HepG2 (cell line): ENCODE results near the gene ZNF503. TPM values are rescaled to one million over a fixed set of nuclear protein-coding genes. Genes with fewer than 3 reads are reported as not detected.

ENCODE experiments used
- AGO1 ChIP-seq: fragments of 200-400 bp; formaldehyde crosslinking; IDR thresholded peaks from 2 replicates; pipeline ENCODE4 v1.6.1; 2017; ENCODE audit warnings: mild to moderate bottlenecking, low read depth, low read length, moderate library complexity; ENCODE audit not compliant: poor library complexity, severe bottlenecking
- ATF5 ChIP-seq: sonication (generic); formaldehyde crosslinking; IDR thresholded peaks from 2 replicates; pipeline ENCODE4 v1.4.0; 2020; ENCODE audit warnings: mild to moderate bottlenecking, low read depth, missing genetic modification reagents
- CHD4 ChIP-seq: fragments of 200-600 bp; sonication (generic); IDR thresholded peaks from 2 replicates; pipeline ENCODE4 v1.7.0; 2017; ENCODE audit warnings: mild to moderate bottlenecking, low read length, borderline replicate concordance
- DPF2 ChIP-seq: sonication (generic); formaldehyde crosslinking; IDR thresholded peaks from 2 replicates; pipeline ENCODE4 v1.4.0; 2020; ENCODE audit warnings: mild to moderate bottlenecking, low read depth, missing genetic modification reagents, borderline replicate concordance
- GABPA ChIP-seq, 2 experiments: IDR thresholded peaks; 2 replicates each; pipeline ENCODE4 v1.6.1; 2011 to 2016; ENCODE audit warnings: low read depth in 2 of 2, low read length in 1 of 2, missing biosample characterization in 1 of 2, missing genetic modification characterization in 1 of 2
- HNRNPLL ChIP-seq: fragments of 200-400 bp; formaldehyde crosslinking; IDR thresholded peaks from 2 replicates; pipeline ENCODE4 v1.6.1; 2017; ENCODE audit warnings: mild to moderate bottlenecking, low read depth, low read length; ENCODE audit not compliant: poor library complexity, severe bottlenecking
- ISL2 ChIP-seq: sonication (generic); formaldehyde crosslinking; IDR thresholded peaks from 2 replicates; pipeline ENCODE4 v1.5.0; 2020; ENCODE audit warnings: missing genetic modification reagents
- KLF6 ChIP-seq: IDR thresholded peaks from 2 replicates; pipeline ENCODE4 v1.8.0; 2016; ENCODE audit warnings: missing biosample characterization, missing genetic modification reagents
- PHF5A ChIP-seq: IDR thresholded peaks from one replicate; pipeline ENCODE4 v1.6.1; 2018; ENCODE audit warnings: low read depth, missing genetic modification reagents; ENCODE audit not compliant: unreplicated experiment
- PRMT3 ChIP-seq: sonication (generic); formaldehyde crosslinking; IDR thresholded peaks from 2 replicates; pipeline ENCODE4 v1.8.1; 2022; ENCODE audit warnings: low read depth, mild to moderate bottlenecking, moderate library complexity, missing genetic modification reagents, borderline replicate concordance
- RAD51 ChIP-seq: fragments of 450-650 bp; IDR thresholded peaks from 2 replicates; pipeline ENCODE4 v1.6.1; 2016; ENCODE audit warnings: borderline replicate concordance
- SNRNP70 ChIP-seq: fragments of 200-400 bp; formaldehyde crosslinking; IDR thresholded peaks from 2 replicates; pipeline ENCODE4 v1.6.1; 2017; ENCODE audit warnings: mild to moderate bottlenecking, low read depth, low read length, moderate library complexity
- SP5 ChIP-seq: IDR thresholded peaks from 2 replicates; pipeline ENCODE4 v1.6.1; 2016; ENCODE audit warnings: low read depth, borderline replicate concordance
- TBL1XR1 ChIP-seq: fragments of 150-350 bp; IDR thresholded peaks from 2 replicates; pipeline ENCODE4 v1.6.1; 2014; ENCODE audit warnings: borderline replicate concordance, low read length; ENCODE audit not compliant: partially characterized antibody
- TEAD2 ChIP-seq: sonication (generic); formaldehyde crosslinking; IDR thresholded peaks from 2 replicates; pipeline ENCODE4 v1.9.0; 2021; ENCODE audit warnings: missing genetic modification reagents
- TGIF2 ChIP-seq: IDR thresholded peaks from 2 replicates; pipeline ENCODE4 v1.6.1; 2016; ENCODE audit warnings: control low read depth, missing compliant biosample characterization
- TOE1 ChIP-seq: sonication (generic); formaldehyde crosslinking; IDR thresholded peaks from 2 replicates; pipeline ENCODE4 v1.4.0; 2020; ENCODE audit warnings: mild to moderate bottlenecking, missing genetic modification reagents
- ZC3H4 ChIP-seq: sonication (generic); formaldehyde crosslinking; IDR thresholded peaks from 2 replicates; pipeline ENCODE4 v1.4.0; 2020; ENCODE audit warnings: missing genetic modification reagents, borderline replicate concordance
- ZNF12 ChIP-seq: sonication (generic); formaldehyde crosslinking; IDR thresholded peaks from 2 replicates; pipeline ENCODE4 v1.5.0; 2020; ENCODE audit warnings: missing genetic modification reagents
- ZNF20 ChIP-seq: sonication (generic); formaldehyde crosslinking; IDR thresholded peaks from 2 replicates; pipeline ENCODE4 v1.4.0; 2020; ENCODE audit warnings: mild to moderate bottlenecking, moderate library complexity, missing genetic modification reagents
- ZNF543 ChIP-seq: sonication (generic); formaldehyde crosslinking; IDR thresholded peaks from 2 replicates; pipeline ENCODE4 v1.4.0; 2020; ENCODE audit warnings: mild to moderate bottlenecking, missing genetic modification reagents
- ZNF616 ChIP-seq: sonication (generic); formaldehyde crosslinking; IDR thresholded peaks from 2 replicates; pipeline ENCODE4 v1.5.0; 2020; ENCODE audit warnings: low read depth, mild to moderate bottlenecking, missing genetic modification reagents
- ZNF749 ChIP-seq: sonication (generic); formaldehyde crosslinking; IDR thresholded peaks from 2 replicates; pipeline ENCODE4 v1.8.0; 2022; ENCODE audit warnings: mild to moderate bottlenecking, missing genetic modification reagents, moderate library complexity, borderline replicate concordance
- ZNF850 ChIP-seq: sonication (generic); formaldehyde crosslinking; conservative IDR thresholded peaks from 2 replicates; pipeline ENCODE4 v1.9.0; 2021; ENCODE audit warnings: mild to moderate bottlenecking, missing genetic modification reagents
- ZSCAN12 ChIP-seq: sonication (generic); formaldehyde crosslinking; IDR thresholded peaks from 2 replicates; pipeline ENCODE4 v1.9.0; 2021; ENCODE audit warnings: mild to moderate bottlenecking, missing genetic modification reagents
- polyA plus RNA-seq, 8 experiments: library from polyadenylated mRNA; depleted of rRNA in 3 of 8; stranded (reverse) in 7 of 8; unstranded in 1 of 8; fragments of >200 nt; fragmentation: Illumina TruSeq in 4 of 8; extraction: Trizol in 4 of 8; gene quantifications; 2 replicates each; pipeline versions ENCODE4 v1.2.1 to v1.2.3, GENCODE V29; 2011 to 2016; ENCODE audit warnings: low read depth in 4 of 8, missing spikeins in 1 of 8, mixed read lengths in 1 of 8; ENCODE audit not compliant: insufficient read depth in 1 of 8
- total RNA-seq, 5 experiments: library from RNA; depleted of rRNA; stranded (reverse); fragments of >200 nt; fragmentation: Illumina TruSeq; extraction: Trizol; gene quantifications; 2 replicates each; pipeline ENCODE4 v1.2.3, GENCODE V29; 2016; ENCODE audit warnings: low read depth in 1 of 5
- TF ChIP-seq, protein P1 (sequence below): sonication (generic); formaldehyde crosslinking; IDR thresholded peaks from 2 replicates; pipeline ENCODE4 v1.5.0; 2020; ENCODE audit warnings: missing genetic modification reagents
- TF ChIP-seq, protein P2 (sequence below): sonication (generic); formaldehyde crosslinking; IDR thresholded peaks from 2 replicates; pipeline ENCODE4 v1.4.0; 2020; ENCODE audit warnings: missing genetic modification reagents

The ZNF503 gene
- total and polyA plus RNA-seq, 2 of the 13 experiments (the other 11 are each of a cell fraction or from before 2014, with no cell fraction given): 2.7 to 8.3 TPM

- TF ChIP-seq, protein P1, sequence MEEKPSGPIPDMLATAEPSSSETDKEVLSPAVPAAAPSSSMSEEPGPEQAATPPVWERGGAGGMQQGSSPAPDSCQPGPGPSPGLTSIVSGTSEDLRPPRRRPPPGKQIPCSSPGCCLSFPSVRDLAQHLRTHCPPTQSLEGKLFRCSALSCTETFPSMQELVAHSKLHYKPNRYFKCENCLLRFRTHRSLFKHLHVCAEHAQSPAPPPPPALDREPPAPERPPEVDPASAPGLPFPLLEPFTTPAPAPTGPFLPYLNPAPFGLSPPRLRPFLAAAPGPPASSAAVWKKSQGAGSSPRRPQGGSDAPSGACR: no peak
- TF ChIP-seq ZNF850 (CRISPR knock-in tag) (no peak), RAD51 (no peak), SNRNP70 (0 out of 2 replicates have a peak, but pooled peaks have one; percentile 19), SP5 (CRISPR knock-in tag) (no peak), ZSCAN12 (CRISPR knock-in tag) (no peak), ISL2 (CRISPR knock-in tag) (no peak), PHF5A (no peak), CHD4 (no peak), AGO1 (no peak), ZNF749 (CRISPR knock-in tag) (peak; percentile 37; the same call in 1 of the 2 replicates), TBL1XR1 (no peak), DPF2 (CRISPR knock-in tag) (no peak), TEAD2 (CRISPR knock-in tag) (no peak), ZNF616 (CRISPR knock-in tag) (no peak), TOE1 (CRISPR knock-in tag) (no peak), ZC3H4 (0 out of 2 replicates have a peak, but pooled peaks have one; percentile 18), TGIF2 (CRISPR knock-in tag) (no peak), GABPA (IDR thresholded peaks at IDR 0.05; ENCODE audit: low read depth, low read length) (no peak), GABPA (CRISPR knock-in tag; IDR thresholded peaks at IDR 0.05; ENCODE audit: low read depth) (no peak), ZNF20 (CRISPR knock-in tag) (no peak), ZNF12 (CRISPR knock-in tag) (no peak), PRMT3 (CRISPR knock-in tag) (no peak), ZNF543 (no peak), HNRNPLL (peak; percentile 61), KLF6 (CRISPR knock-in tag) (no peak), ATF5 (CRISPR knock-in tag) (no peak)
- TF ChIP-seq, protein P2, sequence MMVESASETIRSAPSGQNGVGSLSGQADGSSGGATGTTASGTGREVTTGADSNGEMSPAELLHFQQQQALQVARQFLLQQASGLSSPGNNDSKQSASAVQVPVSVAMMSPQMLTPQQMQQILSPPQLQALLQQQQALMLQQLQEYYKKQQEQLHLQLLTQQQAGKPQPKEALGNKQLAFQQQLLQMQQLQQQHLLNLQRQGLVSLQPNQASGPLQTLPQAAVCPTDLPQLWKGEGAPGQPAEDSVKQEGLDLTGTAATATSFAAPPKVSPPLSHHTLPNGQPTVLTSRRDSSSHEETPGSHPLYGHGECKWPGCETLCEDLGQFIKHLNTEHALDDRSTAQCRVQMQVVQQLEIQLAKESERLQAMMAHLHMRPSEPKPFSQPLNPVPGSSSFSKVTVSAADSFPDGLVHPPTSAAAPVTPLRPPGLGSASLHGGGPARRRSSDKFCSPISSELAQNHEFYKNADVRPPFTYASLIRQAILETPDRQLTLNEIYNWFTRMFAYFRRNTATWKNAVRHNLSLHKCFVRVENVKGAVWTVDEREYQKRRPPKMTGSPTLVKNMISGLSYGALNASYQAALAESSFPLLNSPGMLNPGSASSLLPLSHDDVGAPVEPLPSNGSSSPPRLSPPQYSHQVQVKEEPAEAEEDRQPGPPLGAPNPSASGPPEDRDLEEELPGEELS (CRISPR knock-in tag): no peak
These were observed 2.7 kb downstream of the ZNF503 start (continued) for GRCh38 chr10:75398692-75399460.
